Astrocyte of the spinal cord (primary cell): ENCODE results near the gene TMEM221.

ENCODE experiments used
- DNase-seq: peaks from one replicate; pipeline ENCODE4 v3.0.0; 2011; ENCODE audit warnings: low read depth, low spot score
- H3K4me3 ChIP-seq: 2 replicates; pipeline ENCODE4 v1.5.1; 2011; ENCODE audit warnings: low read depth, mild to moderate bottlenecking, low read length, moderate library complexity
- CTCF ChIP-seq: IDR thresholded peaks from 2 replicates; pipeline ENCODE4 v1.5.1; 2012; ENCODE audit warnings: low read depth, mild to moderate bottlenecking, low read length, inconsistent platforms
- in situ Hi-C: cut with HindIII; loops from 2 replicates; pipeline ENCODE4 v1.10.0; 2017; ENCODE audit warnings: low sequenced_read_pairs

Gene TMEM221

GRCh38 chr19:17418710-17419109 is 29.8 kb downstream of the TMEM221 start:
- DNase-seq = no peak
- no peak overlapping the region for H3K4me3 ChIP-seq
- TF ChIP-seq CTCF = no peak
- in situ Hi-C loops = no loop called here

GRCh38 chr19:17415121-17415520 is 33.3 kb downstream of the TMEM221 start:
- DNase-seq = no peak
- in situ Hi-C loops = no loop called here
- TF ChIP-seq CTCF = no peak
- no peak overlapping the region for H3K4me3 ChIP-seq

GRCh38 chr19:17414097-17414496 is 34.4 kb downstream of the TMEM221 start:
- no peak for TF ChIP-seq CTCF
- H3K4me3 ChIP-seq = no peak overlapping the region
- DNase-seq = no peak
- in situ Hi-C loops = no loop called here

- TF ChIP-seq CTCF = no peak
- H3K4me3 ChIP-seq = no peak overlapping the region
- in situ Hi-C loops = no loop called here
- no peak for DNase-seq
Measured at GRCh38 chr19:17411801-17412200, 36.7 kb downstream of the TMEM221 start.

GRCh38 chr19:17409990-17410389 is 38.5 kb downstream of the TMEM221 start:
- no peak for DNase-seq
- in situ Hi-C loops = no loop called here
- no peak overlapping the region for H3K4me3 ChIP-seq
- TF ChIP-seq CTCF = no peak

GRCh38 chr19:17406887-17407196 is 41.6 kb downstream of the TMEM221 start:
- no peak overlapping the region for H3K4me3 ChIP-seq
- in situ Hi-C loops = no loop called here
- no peak for DNase-seq
- no peak for TF ChIP-seq CTCF

- TF ChIP-seq CTCF = no peak
- no peak overlapping the region for H3K4me3 ChIP-seq
- peak; percentile 86 for DNase-seq
- in situ Hi-C loops = no loop called here
Measured at GRCh38 chr19:17406046-17406886, 42.2 kb downstream of the TMEM221 start.
